DOHH2 (cell line): ENCODE data around the gene CYP2C8.

ENCODE experiments used
- EZH2phosphoT487 ChIP-seq: fragments of 200-600 bp; sonication (generic); IDR thresholded peaks from 2 replicates; pipeline ENCODE4 v1.6.1; 2017; ENCODE audit warnings: borderline replicate concordance, mild to moderate bottlenecking, antibody characterized with exemption, low read length, moderate library complexity, mixed read lengths
- TF ChIP-seq, protein P1 (sequence below): fragments of 200-600 bp; sonication (generic); IDR thresholded peaks from one replicate; pipeline ENCODE4 v1.5.1; 2014; ENCODE audit warnings: antibody characterized with exemption, mild to moderate bottlenecking, low read depth, low read length; ENCODE audit not compliant: poor library complexity, severe bottlenecking

- TF ChIP-seq, protein P1, sequence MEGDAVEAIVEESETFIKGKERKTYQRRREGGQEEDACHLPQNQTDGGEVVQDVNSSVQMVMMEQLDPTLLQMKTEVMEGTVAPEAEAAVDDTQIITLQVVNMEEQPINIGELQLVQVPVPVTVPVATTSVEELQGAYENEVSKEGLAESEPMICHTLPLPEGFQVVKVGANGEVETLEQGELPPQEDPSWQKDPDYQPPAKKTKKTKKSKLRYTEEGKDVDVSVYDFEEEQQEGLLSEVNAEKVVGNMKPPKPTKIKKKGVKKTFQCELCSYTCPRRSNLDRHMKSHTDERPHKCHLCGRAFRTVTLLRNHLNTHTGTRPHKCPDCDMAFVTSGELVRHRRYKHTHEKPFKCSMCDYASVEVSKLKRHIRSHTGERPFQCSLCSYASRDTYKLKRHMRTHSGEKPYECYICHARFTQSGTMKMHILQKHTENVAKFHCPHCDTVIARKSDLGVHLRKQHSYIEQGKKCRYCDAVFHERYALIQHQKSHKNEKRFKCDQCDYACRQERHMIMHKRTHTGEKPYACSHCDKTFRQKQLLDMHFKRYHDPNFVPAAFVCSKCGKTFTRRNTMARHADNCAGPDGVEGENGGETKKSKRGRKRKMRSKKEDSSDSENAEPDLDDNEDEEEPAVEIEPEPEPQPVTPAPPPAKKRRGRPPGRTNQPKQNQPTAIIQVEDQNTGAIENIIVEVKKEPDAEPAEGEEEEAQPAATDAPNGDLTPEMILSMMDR: no peak
- TF ChIP-seq EZH2phosphoT487: no peak
Measured at GRCh38 chr10:95077556-95077955, 8.3 kb upstream of the CYP2C8 start.
